HG03442 (cell line): ENCODE data around the gene TACC2.

ENCODE experiments used
- ATAC-seq: cut with Tn5 transposase; IDR thresholded peaks from one replicate; pipeline ENCODE4 v1.9.1; 2021; ENCODE audit warnings: mild to moderate bottlenecking, moderate library complexity; ENCODE audit not compliant: unreplicated experiment

The TACC2 gene

GRCh38 chr10:122287570-122287969 lies 298.6 kb downstream of the TACC2 start:
- no peak for ATAC-seq

GRCh38 chr10:122288262-122288661 lies 299.3 kb downstream of the TACC2 start:
- no peak for ATAC-seq

GRCh38 chr10:122288917-122289316 lies 300.0 kb downstream of the TACC2 start:
- no peak for ATAC-seq

GRCh38 chr10:122290334-122290733 lies 301.4 kb downstream of the TACC2 start:
- no peak for ATAC-seq

- no peak for ATAC-seq
Measured at GRCh38 chr10:122290833-122291532, 302.0 kb downstream of the TACC2 start.

- ATAC-seq: no peak
Measured at GRCh38 chr10:122291739-122292138, 302.8 kb downstream of the TACC2 start.

- ATAC-seq: no peak
Measured at GRCh38 chr10:122292376-122292775, 303.4 kb downstream of the TACC2 start.

- peak; percentile 40 for ATAC-seq
Measured at GRCh38 chr10:122293156-122293960, 304.4 kb downstream of the TACC2 start.

- ATAC-seq: no peak
Measured at GRCh38 chr10:122293961-122294380, 305.0 kb downstream of the TACC2 start.

GRCh38 chr10:122294511-122295450 lies 305.8 kb downstream of the TACC2 start:
- ATAC-seq: no peak

GRCh38 chr10:122295451-122295809 lies 306.5 kb downstream of the TACC2 start:
- no peak for ATAC-seq

- ATAC-seq: no peak
Measured at GRCh38 chr10:122296363-122297120, 307.6 kb downstream of the TACC2 start.

GRCh38 chr10:122297583-122297982 lies 308.6 kb downstream of the TACC2 start:
- ATAC-seq: no peak

GRCh38 chr10:122298206-122298597 lies 309.2 kb downstream of the TACC2 start:
- ATAC-seq: no peak

- peak; percentile 64 for ATAC-seq
Measured at GRCh38 chr10:122298598-122299301, 309.8 kb downstream of the TACC2 start.

- ATAC-seq: no peak
Measured at GRCh38 chr10:122299423-122300075, 310.6 kb downstream of the TACC2 start.

- no peak for ATAC-seq
Measured at GRCh38 chr10:122301055-122301810, 312.3 kb downstream of the TACC2 start.

GRCh38 chr10:122301811-122302115 lies 312.8 kb downstream of the TACC2 start:
- ATAC-seq: no peak

- no peak for ATAC-seq
Measured at GRCh38 chr10:122302315-122302714, 313.4 kb downstream of the TACC2 start.
